NCI-H69 (cell line): ENCODE results near the gene THEM4.

ENCODE experiments used
- DNase-seq: peaks from one replicate; lab custom pipeline; 2025; lab: John Stamatoyannopoulos, UW

THEM4 gene

DNA sequence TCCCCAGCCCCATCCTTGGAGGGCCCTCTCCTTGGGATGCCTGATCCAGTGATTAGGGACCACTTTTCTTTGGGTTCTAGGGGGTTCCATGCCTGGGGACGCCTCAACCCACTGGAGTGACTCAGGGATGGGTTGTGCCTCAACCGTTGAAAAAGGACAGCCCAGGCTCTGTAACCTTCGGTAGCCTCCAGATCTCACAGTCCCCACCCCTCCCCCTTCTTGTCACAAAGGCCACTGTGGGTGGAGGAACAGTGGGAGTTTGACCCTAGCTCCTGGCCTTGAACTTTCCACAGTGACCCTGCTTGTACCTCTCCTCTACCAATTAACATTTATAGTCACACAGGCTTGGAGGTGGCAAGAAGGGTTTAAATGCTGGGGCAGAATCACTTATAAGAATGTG, 75.1 kb downstream of the THEM4 start:
- DNase-seq = no peak

DNA sequence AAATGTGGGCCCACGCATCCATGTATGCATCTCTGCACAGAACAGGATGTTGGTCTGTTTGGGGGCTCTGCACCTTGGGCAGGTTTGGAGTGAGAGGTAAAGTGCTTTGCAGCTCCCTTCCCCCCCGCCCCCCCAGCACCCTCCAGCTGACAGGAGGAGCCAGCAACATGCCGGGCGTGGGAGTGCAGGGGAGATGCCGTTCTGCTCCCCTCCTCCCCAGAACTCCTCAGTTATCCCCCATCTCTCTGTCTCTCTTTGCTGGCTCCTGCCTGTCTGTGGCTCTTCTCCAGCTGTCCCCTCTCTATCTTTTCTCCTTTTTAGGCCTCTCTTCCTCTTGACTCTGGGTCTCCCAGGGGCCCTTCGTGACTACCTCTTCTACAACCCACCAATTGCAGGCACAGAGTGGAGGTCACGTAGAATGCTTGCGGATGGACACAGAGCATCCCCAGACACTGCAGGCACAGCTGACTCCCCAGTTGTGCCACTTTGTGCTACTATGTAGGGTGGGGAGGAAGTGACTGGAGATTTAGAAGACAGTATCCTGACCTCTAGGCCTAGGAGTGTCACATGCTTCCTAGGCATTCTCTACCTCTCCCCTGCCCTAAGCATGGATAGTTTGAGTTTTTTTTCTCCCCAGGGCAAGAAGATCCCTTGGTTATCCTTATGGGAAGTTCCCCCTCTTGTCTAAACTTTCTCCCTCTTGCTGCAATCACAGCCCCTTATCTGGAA, 76.0 kb downstream of the THEM4 start:
- no peak for DNase-seq

- peak; percentile 85 for DNase-seq
Observed at GRCh38 chr1:151832318-151832980, 76.9 kb downstream of the THEM4 start.

DNA sequence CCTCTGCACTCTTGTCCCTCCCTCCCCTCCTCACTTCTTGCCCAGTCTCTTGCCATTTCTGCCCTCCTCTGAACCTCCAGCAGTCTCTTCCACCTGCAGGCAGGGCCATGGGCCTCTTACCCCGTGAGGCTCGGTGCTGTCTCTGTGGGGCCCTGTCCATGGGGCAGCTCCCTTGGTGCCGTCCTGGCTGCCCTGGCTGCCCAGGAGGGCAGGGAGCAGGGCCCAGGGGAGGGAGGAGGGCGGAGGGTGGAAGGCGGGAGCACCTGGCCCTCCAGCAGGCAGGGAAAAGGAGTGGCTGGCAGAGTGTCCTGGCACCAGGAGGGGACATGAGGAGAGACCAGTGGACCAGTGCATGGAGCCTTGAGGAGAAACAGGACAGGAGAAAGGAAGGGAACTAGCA, 77.7 kb downstream of the THEM4 start, which contains the start of gene RORC:
Gene RORC (minus strand): TSS at position 198 of the 400 bp plus-strand sequence. CDS start 38 bp downstream, at position 160.
- peak; percentile 10 for DNase-seq

GRCh38 chr1:151831256-151831591, 78.1 kb downstream of the THEM4 start:
- DNase-seq = no peak

- no peak for DNase-seq
Observed at GRCh38 chr1:151830055-151830454, 79.3 kb downstream of the THEM4 start.

DNA sequence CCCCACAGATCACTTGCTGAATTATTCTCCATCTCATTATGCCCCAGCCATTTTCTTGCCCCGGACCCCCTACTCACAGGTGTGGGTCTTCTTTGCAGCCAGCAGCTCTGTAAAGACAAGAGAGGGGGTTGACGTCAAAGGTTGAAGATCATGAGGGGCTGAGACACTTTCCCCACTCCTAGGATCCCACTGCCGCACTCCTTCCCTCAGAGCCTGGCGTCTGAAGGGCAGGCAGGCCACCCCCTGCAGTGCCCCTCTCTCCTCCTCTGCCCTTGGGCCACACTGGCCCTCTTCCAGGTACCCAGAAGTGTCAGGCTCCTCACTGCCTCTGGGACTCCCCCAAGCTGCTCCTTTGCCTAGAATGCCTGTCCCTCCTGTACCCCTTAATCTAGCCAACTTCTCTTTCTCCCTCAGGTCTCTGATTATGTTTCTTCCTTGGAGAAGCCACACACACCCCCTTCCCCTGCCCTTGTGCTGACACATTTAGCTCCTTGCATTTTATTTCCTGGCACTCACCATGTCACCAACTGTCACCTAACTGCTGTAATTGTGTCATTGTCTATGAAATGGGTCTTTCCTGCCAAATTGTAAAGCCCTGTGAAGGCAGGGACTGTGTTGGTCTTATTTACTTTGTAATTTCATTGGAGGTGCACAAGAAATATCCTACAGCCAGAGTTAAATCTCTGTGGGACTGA, 79.8 kb downstream of the THEM4 start:
- DNase-seq = peak; percentile 74

DNA sequence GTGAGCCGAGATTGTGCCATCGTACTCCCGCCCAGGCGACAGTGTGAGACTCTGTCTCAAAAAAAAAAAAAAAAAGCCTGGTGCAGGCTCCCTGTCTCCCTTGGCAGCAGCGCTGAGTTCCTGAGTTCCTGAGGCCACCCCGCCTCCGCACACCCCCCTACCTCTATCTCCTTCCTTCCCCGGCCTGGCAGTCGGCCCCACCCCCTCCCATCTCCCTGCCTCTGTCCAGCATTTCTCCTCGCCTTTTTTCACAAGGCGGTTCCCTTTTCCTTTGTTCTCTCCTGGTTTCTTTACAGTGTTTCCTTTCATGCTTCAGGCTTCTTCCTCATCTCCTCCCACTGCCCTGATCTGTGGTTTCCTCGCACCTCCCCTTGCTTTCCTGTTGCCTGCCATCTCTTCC, 80.4 kb downstream of the THEM4 start:
- DNase-seq = peak; percentile 80

DNA sequence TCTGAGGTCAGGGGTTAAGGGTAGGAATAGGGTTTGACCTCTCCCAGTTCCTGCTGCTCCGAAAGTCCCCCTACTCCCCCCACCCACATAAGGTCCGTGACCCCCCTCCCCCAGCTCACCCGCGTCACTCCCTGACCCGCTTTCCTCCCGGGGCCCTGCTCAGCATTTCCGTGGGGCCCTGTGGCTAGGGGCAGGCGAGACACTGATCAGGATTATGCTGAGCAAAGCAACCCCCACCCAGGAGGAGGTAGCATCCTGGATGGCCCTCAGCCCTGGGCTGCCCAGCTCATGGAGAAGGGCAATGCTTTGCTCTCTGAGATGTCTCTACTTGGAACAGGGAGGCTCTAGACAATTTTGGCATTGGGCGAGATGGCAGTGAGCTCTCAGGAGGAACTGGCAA, 81.5 kb downstream of the THEM4 start:
- DNase-seq = no peak

DNA sequence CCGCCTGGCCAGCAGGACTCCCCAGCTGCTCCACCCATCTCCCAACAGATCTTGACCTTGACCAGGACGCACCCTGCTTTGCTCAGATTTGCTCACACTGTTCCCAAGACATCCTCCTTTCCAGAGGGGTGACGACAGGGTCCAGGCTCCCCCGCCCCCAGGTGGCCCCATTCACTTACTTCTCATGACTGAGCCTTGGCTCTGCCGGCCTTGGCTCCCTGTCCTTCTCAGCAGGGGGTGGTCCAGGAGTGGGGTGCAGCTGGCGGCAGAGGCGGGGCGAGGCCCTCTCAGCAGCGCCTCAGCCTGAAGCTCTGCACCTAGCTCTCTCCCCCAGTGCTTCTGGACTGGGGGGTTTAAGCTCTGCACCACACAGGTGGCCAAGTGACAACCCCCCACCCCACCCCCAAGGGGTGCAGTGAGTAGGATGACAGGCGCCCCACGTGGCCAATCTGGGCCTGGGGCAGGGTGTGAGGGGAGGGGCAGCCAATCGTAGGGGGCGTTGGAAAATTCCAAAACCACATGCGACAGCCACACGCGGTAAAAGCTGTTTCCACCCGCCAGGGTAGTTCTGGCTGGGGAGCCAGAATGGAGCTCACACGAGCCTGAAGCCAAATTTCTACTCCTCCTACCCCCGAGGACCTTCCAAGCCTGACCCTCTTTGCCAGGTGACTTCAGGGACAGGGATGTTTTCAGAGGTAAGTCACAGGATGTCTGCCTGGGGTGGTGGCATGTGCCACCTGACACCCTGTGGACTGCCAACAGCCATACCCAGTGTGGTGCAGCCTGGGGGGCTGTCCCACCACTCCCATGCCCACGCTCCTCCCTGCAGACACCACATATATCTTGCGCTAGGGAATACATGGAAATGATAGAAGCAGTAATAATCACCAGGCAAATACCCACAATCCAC, 83.3 kb downstream of the THEM4 start:
- no peak for DNase-seq

DNA sequence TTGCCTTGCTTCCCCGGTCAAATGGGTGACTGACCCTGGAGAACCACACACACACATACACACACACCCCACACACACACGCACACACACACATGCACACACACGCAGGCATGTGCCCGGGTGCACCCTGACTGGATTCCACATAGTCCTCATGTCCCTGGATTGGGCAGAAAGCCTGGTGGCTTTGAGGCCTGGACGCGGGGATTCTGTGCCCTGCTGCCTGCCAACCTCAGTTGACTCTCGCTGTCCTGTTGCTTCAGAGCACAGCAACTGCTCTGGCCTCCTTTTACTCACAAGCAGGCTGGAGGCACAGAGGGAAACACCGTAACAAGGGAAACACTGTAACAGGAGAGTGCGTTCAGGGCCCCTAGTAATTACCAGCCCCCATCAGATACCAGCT, 84.1 kb downstream of the THEM4 start:
- DNase-seq = no peak
